ENCODE results near the gene HIVEP3.

The HIVEP3 gene

DNA sequence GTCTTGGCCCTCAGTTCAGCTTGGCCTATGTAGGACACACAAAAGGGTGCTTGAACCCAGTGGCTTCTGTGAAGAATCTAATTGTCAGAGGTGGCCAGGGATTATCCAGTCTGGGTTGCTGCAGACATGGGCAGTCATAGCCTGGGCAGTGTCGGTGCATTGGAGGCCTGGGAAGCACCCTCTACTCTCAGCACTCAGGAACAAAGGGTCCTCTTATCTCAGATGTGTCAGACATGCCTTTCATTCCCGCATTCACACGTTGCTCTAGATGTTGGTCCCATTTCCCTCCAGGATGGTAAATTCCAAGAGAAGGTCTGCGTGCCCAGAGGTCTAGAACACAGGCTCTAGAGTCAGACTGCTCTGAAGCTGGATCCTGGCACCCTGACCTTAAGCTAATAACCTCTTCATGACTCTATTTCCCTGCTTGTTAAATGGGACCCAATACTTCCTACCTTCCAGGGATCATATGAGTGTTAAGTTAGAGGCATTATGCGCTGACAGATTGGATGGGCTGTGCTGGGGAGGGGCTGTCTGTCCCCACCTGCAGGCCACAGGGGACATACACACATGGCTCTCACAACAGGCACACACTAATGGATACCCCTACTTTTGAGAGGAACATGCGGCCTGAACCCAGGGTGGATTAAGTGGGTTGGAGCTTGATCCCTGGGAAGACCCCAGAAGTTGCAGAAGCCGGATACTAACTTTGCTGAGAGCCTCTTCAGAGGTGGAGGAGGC lies 417.8 kb downstream of the HIVEP3 start:
- H3K4me3 ChIP-seq (ENCODE audit: low read depth, low read length) = no peak overlapping the region
- TF ChIP-seq, protein P1, sequence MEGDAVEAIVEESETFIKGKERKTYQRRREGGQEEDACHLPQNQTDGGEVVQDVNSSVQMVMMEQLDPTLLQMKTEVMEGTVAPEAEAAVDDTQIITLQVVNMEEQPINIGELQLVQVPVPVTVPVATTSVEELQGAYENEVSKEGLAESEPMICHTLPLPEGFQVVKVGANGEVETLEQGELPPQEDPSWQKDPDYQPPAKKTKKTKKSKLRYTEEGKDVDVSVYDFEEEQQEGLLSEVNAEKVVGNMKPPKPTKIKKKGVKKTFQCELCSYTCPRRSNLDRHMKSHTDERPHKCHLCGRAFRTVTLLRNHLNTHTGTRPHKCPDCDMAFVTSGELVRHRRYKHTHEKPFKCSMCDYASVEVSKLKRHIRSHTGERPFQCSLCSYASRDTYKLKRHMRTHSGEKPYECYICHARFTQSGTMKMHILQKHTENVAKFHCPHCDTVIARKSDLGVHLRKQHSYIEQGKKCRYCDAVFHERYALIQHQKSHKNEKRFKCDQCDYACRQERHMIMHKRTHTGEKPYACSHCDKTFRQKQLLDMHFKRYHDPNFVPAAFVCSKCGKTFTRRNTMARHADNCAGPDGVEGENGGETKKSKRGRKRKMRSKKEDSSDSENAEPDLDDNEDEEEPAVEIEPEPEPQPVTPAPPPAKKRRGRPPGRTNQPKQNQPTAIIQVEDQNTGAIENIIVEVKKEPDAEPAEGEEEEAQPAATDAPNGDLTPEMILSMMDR (IDR thresholded peaks at IDR 0.05; ENCODE audit: low read depth, low read length) = no peak

DNA sequence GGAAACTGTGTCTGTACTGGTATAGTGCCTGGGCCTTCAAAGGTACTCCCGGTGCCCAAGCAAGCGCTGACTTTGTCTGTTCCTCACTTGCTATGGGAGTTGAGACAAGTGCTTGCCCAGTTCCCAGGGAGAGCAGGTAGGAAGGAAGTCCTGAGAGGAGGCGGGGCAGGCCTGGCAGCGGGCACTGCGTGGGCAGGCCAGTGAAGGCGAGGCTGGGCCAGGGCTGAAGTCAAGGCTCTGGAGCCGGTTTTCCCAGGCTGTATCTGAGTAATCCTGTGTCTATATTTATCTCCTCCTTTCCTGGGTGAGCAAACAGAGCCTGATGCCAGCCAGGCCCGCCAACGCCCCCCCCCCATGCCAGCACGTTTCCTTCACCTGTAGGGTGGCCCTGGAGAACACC lies 418.3 kb downstream of the HIVEP3 start:
- TF ChIP-seq, protein P1 (IDR thresholded peaks at IDR 0.05; ENCODE audit: low read depth, low read length) = no peak

DNA sequence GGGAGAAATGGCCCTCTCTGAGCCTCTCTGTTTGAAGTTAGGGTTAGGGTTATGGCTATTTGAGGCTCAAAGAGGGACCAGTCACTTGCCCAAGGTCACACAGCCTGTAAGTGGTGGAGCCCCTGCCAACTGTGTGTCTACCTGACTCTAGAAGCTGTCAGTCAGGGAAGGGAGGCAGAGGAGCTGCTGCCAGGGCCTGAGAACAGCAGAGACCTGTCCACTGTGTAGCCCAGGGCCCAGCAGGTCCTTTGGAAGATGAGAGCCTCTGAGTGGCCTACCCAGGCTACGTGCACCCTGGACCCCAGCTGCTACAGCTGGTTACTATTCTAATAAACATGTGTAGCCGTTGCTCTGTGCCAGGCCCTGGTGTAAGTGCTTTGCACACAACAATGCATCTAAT lies 419.1 kb downstream of the HIVEP3 start:
- no peak overlapping the region for H3K4me3 ChIP-seq (ENCODE audit: low read depth, low read length)
- TF ChIP-seq, protein P1 (IDR thresholded peaks at IDR 0.05; ENCODE audit: low read depth, low read length) = no peak

More for the DNA sequence above, 418.3 kb downstream of the HIVEP3 start:
- H3K4me3 ChIP-seq (ENCODE audit: low read depth, low read length) = no peak overlapping the region

DNA sequence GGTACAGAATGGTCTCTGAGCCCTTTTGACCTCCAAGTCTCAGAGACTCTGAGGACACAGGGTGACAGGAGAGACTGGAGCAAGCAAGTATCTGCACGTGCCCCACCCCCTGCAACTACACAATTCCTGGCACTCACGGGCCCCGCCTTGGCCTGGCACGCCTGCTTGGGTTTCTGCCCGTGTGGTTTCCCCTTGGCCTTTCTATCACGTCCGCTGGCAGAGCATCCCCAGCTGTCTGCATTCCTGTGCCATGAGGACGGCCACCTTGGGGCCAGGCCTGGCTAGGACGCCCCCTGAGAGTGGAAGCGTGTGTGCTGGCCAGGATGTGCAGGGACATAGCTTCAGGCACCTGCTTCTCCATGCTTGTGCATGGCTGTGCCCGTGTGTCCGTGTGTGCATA lies 419.9 kb downstream of the HIVEP3 start:
- TF ChIP-seq, protein P1 (IDR thresholded peaks at IDR 0.05; ENCODE audit: low read depth, low read length) = no peak

GRCh38 chr1:41498391-41498790 lies 420.3 kb downstream of the HIVEP3 start:
- no peak overlapping the region for H3K4me3 ChIP-seq (ENCODE audit: low read depth, low read length)
- TF ChIP-seq, protein P1 (IDR thresholded peaks at IDR 0.05; ENCODE audit: low read depth, low read length) = no peak

More for the DNA sequence above, 419.9 kb downstream of the HIVEP3 start:
- no peak overlapping the region for H3K4me3 ChIP-seq (ENCODE audit: low read depth, low read length)

DNA sequence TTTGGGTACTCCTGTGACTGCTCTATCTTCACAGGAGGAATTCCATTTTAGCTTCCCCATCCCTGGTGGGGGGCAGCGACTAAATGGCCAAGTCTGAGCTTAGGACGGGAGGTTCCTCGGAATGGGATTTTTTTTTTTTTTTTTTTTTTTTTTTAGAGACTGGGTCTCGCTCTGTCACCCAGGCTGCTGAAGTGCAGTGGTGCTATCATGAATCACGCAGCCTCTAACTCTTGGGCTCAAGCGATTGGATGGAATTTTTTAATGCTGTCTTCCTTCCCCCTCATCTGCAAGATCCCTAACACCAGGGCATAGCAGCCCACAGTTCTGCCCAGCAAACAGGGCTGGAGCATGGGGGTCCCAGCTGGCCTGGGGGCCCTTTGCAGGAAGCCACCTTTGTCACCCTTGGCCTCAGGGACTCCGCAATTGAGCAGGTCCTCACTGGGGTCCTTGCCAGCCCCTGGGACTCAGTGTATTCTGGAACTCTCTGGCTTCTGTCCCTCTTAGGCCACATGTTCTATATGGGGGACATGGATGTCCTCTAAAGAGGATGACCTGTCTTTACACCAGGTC lies 421.2 kb downstream of the HIVEP3 start:
- TF ChIP-seq, protein P1 (IDR thresholded peaks at IDR 0.05; ENCODE audit: low read depth, low read length) = no peak
- no peak overlapping the region for H3K4me3 ChIP-seq (ENCODE audit: low read depth, low read length)

- TF ChIP-seq, protein P1 (IDR thresholded peaks at IDR 0.05; ENCODE audit: low read depth, low read length) = no peak
- no peak overlapping the region for H3K4me3 ChIP-seq (ENCODE audit: low read depth, low read length)
These were observed 421.7 kb downstream of the HIVEP3 start for GRCh38 chr1:41497056-41497440.

Measured in WI38 (cell line).